Activated naive CD4-positive, alpha-beta T cell treated with anti-CD3 and anti-CD28 coated beads for 36 hours (primary cell): ENCODE data around the gene PRKD1. TPM values are rescaled to one million over a fixed set of nuclear protein-coding genes. Genes with fewer than 3 reads are reported as not detected.

ENCODE experiments used
- CTCF ChIA-PET: fragments of 350-600 bp; sonication (Branson Sonifier 250); formaldehyde crosslinking; loops from one replicate; lab custom pipeline; 2021; ENCODE audit warnings: antibody characterized with exemption; lab: Charles Lee
- DNase-seq: peaks from one replicate; pipeline ENCODE4 v3.0.0-alpha.2; 2020
- H3K27ac Mint-ChIP-seq: one replicate; pipeline ENCODE4 v1.8.0; 2021; ENCODE audit warnings: mild to moderate bottlenecking, mixed read lengths
- H3K27me3 Mint-ChIP-seq: one replicate; pipeline ENCODE4 v1.8.0; 2021; ENCODE audit warnings: low read depth, mixed read lengths
- H3K36me3 Mint-ChIP-seq: one replicate; pipeline ENCODE4 v1.8.0; 2021; ENCODE audit warnings: low read depth, mixed read lengths
- H3K4me1 Mint-ChIP-seq: one replicate; pipeline ENCODE4 v1.8.0; 2021; ENCODE audit warnings: low read depth, mixed read lengths
- H3K4me3 Mint-ChIP-seq: one replicate; pipeline ENCODE4 v1.8.0; 2021; ENCODE audit warnings: mild to moderate bottlenecking, moderate library complexity, mixed read lengths
- H3K9me3 Mint-ChIP-seq: one replicate; pipeline ENCODE4 v1.8.0; 2021; ENCODE audit warnings: mixed read lengths
- intact Hi-C: fragments of 100-400 bp; cut with micrococcal nuclease; formaldehyde crosslinking; loops from one replicate; pipeline ENCODE4 v1.15.1; 2023
- total RNA-seq, 2 experiments: library from RNA; stranded (reverse); gene quantifications; one replicate each; pipeline ENCODE4 v1.2.3, GENCODE V29; 2021

Gene PRKD1
- total RNA-seq, 2 experiments from 2014 or later = not detected

GRCh38 chr14:29759521-29760340, 167.9 kb downstream of the PRKD1 start:
- CTCF ChIA-PET = no interaction called here
- no peaks in the 10 kb centered on the region for H3K36me3 Mint-ChIP-seq
- H3K4me1 Mint-ChIP-seq = no peaks in the 10 kb centered on the region
- H3K27me3 Mint-ChIP-seq = no peaks in the 10 kb centered on the region
- intact Hi-C loops = no loop called here
- no peaks in the 10 kb centered on the region for H3K9me3 Mint-ChIP-seq
- H3K4me3 Mint-ChIP-seq = no peak overlapping the region
- no peak for DNase-seq
- no peak overlapping the region for H3K27ac Mint-ChIP-seq

GRCh38 chr14:29757711-29758233, 169.9 kb downstream of the PRKD1 start:
- Mint-ChIP-seq H3K27me3 (no peaks in the 10 kb centered on the region), H3K36me3 (no peaks in the 10 kb centered on the region), H3K4me1 (no peaks in the 10 kb centered on the region), H3K4me3 (no peak overlapping the region), H3K9me3 (no peaks in the 10 kb centered on the region), H3K27ac (no peak overlapping the region)
- DNase-seq = no peak
- intact Hi-C loops = no loop called here
- CTCF ChIA-PET = no interaction called here

- H3K4me1 Mint-ChIP-seq = no peaks in the 10 kb centered on the region
- CTCF ChIA-PET = no interaction called here
- no peaks in the 10 kb centered on the region for H3K36me3 Mint-ChIP-seq
- H3K9me3 Mint-ChIP-seq = no peaks in the 10 kb centered on the region
- no peak for DNase-seq
- no peak overlapping the region for H3K27ac Mint-ChIP-seq
- H3K4me3 Mint-ChIP-seq = no peak overlapping the region
- no peaks in the 10 kb centered on the region for H3K27me3 Mint-ChIP-seq
- intact Hi-C loops = no loop called here
Observed at GRCh38 chr14:29757188-29757680, 170.4 kb downstream of the PRKD1 start.

GRCh38 chr14:29756019-29756385, 171.6 kb downstream of the PRKD1 start:
- H3K27ac Mint-ChIP-seq = no peak overlapping the region
- CTCF ChIA-PET = no interaction called here
- DNase-seq = no peak
- no peak overlapping the region for H3K4me3 Mint-ChIP-seq
- no peaks in the 10 kb centered on the region for H3K27me3 Mint-ChIP-seq
- intact Hi-C loops = no loop called here
- no peaks in the 10 kb centered on the region for H3K36me3 Mint-ChIP-seq
- H3K4me1 Mint-ChIP-seq = no peaks in the 10 kb centered on the region
- H3K9me3 Mint-ChIP-seq = no peaks in the 10 kb centered on the region

GRCh38 chr14:29755311-29756018, 172.2 kb downstream of the PRKD1 start:
- no peak overlapping the region for H3K27ac Mint-ChIP-seq
- CTCF ChIA-PET = no interaction called here
- no peaks in the 10 kb centered on the region for H3K9me3 Mint-ChIP-seq

DNA sequence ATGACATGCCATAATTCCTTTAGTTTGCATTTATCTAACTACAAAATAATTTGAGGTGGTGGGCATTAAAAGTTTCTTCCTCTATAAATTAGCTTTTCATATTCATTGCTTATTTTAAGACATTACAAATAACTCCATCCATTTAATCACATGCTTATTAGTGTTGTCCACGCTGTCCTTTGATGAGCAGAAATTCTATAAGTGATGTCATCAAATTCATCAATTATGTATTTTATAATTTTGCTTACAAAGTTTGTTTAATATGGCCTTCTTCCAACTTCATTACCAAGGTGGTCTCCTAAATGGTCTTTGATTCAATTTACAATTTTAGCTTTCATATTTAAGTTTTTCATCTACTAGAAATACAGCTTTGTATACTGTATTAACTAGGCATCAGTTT, 173.5 kb downstream of the PRKD1 start:
- intact Hi-C loops = no loop called here
- Mint-ChIP-seq H3K27me3 (no peaks in the 10 kb centered on the region), H3K4me1 (no peaks in the 10 kb centered on the region), H3K9me3 (no peaks in the 10 kb centered on the region), H3K36me3 (no peaks in the 10 kb centered on the region), H3K27ac (no peak overlapping the region), H3K4me3 (no peak overlapping the region)
- CTCF ChIA-PET = no interaction called here
- DNase-seq = no peak

More at GRCh38 chr14:29755311-29756018, 172.2 kb downstream of the PRKD1 start:
- no peak for DNase-seq
- H3K4me1 Mint-ChIP-seq = no peaks in the 10 kb centered on the region
- H3K4me3 Mint-ChIP-seq = no peak overlapping the region
- intact Hi-C loops = no loop called here
- no peaks in the 10 kb centered on the region for H3K36me3 Mint-ChIP-seq
- no peaks in the 10 kb centered on the region for H3K27me3 Mint-ChIP-seq

DNA sequence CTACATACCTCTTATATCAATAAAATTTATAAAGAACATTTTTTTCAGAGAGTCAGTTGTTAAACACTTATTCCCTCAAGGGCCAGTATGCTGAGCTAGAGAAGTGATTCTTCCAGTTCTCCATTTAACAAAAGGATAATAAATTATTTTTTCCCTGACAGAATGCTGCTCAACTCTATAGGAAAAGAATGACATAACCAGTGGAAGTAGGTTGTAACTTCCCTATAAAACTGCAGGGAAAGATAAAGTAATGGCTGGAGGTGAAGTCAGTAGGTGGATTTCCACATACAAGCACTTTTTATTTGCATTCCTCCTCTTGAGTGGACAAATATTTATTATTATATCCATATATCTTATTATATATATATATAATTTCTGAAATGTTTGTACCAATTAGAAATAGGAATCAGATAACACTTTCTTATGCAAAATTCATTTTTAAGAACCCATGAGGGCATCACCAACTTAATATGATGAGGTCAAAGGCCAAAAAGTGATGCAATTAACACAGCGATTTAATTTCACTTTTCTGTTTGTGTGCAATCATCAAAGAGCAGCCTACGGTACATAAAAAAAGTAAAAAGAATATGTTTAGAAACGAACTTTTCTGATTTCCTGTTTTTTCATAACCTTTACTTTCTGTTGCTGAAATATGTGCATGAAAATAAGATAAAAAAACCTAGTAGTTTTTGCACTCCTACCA, 175.3 kb downstream of the PRKD1 start:
- no peak overlapping the region for H3K27ac Mint-ChIP-seq
- no peaks in the 10 kb centered on the region for H3K27me3 Mint-ChIP-seq
- DNase-seq = no peak
- H3K4me3 Mint-ChIP-seq = no peak overlapping the region
- no peaks in the 10 kb centered on the region for H3K4me1 Mint-ChIP-seq
- CTCF ChIA-PET = no interaction called here
- intact Hi-C loops = no loop called here
- no peaks in the 10 kb centered on the region for H3K9me3 Mint-ChIP-seq
- no peaks in the 10 kb centered on the region for H3K36me3 Mint-ChIP-seq

- no peaks in the 10 kb centered on the region for H3K4me1 Mint-ChIP-seq
- no peaks in the 10 kb centered on the region for H3K9me3 Mint-ChIP-seq
- no peak for DNase-seq
- CTCF ChIA-PET = no interaction called here
- H3K27ac Mint-ChIP-seq = no peak overlapping the region
- H3K36me3 Mint-ChIP-seq = no peaks in the 10 kb centered on the region
- no peaks in the 10 kb centered on the region for H3K27me3 Mint-ChIP-seq
- H3K4me3 Mint-ChIP-seq = no peak overlapping the region
- intact Hi-C loops = no loop called here
Observed at GRCh38 chr14:29749829-29750228, 177.8 kb downstream of the PRKD1 start.

DNA sequence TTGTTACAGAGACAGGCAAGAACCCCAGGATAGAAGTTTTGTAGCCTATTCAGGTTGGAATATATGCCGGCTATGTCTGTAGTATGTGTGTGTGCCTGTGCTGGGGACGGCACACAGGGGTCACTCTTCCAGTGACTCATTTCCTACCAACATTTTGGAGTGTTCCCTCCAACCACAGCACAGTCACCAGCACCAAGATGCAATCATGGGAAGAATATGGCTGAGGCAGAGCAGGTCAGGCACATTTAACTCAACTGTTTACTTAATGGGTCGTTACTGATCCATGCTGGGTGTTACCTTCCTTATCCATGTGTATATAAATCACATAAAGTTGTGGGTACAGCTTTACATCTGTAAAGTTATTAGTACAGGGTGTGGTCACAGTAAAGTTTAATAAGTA, 178.3 kb downstream of the PRKD1 start:
- Mint-ChIP-seq H3K4me3 (no peak overlapping the region), H3K27me3 (no peaks in the 10 kb centered on the region), H3K4me1 (no peaks in the 10 kb centered on the region), H3K9me3 (no peaks in the 10 kb centered on the region), H3K36me3 (no peaks in the 10 kb centered on the region), H3K27ac (no peak overlapping the region)
- intact Hi-C loops = no loop called here
- DNase-seq = no peak
- CTCF ChIA-PET = no interaction called here

DNA sequence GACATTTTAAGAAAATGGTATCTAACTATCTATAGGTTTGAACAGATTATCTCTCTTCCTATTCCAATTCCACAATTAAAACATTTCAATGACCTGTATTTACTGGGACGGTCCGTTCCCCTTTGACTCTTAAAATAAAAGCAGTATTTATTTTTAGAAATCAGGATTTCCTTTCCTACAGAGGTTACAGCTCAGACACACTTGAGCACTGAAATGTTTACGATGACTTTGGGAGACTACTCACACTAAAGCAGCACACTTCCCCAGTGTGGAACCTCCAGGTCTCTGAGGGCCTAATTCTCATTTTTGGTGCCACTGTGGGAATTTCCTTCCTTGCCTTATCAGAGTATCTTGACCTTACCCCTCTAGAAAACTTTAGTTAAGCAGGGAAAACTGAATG, 181.8 kb downstream of the PRKD1 start:
- intact Hi-C loops = no loop called here
- H3K36me3 Mint-ChIP-seq = no peaks in the 10 kb centered on the region
- no peak overlapping the region for H3K27ac Mint-ChIP-seq
- DNase-seq = no peak
- peaks cover 2% of the 10 kb centered on the region for H3K9me3 Mint-ChIP-seq
- H3K4me1 Mint-ChIP-seq = no peaks in the 10 kb centered on the region
- no peaks in the 10 kb centered on the region for H3K27me3 Mint-ChIP-seq
- no peak overlapping the region for H3K4me3 Mint-ChIP-seq
- CTCF ChIA-PET = no interaction called here

DNA sequence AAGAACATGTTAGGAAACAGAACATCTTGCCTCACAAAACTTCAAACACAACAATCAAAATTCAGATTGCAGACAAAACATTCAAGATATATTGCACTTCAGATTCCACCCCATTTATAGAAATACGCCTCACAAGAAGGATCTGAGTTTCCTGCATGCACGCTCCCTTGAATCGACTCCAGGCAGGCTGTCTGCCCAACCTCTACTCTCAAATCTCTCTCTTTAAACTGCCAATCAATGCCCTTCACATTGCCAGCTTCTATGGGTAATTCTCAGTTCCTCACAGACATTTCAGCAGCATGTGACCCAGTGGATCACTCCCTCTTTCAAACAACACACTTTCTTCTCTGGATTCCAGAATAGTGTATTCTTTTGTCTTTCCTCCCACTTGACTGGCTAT, 184.1 kb downstream of the PRKD1 start:
- CTCF ChIA-PET = no interaction called here
- intact Hi-C loops = no loop called here
- no peaks in the 10 kb centered on the region for H3K36me3 Mint-ChIP-seq
- no peak overlapping the region for H3K27ac Mint-ChIP-seq
- no peaks in the 10 kb centered on the region for H3K4me1 Mint-ChIP-seq
- DNase-seq = no peak
- no peaks in the 10 kb centered on the region for H3K27me3 Mint-ChIP-seq
- no peak overlapping the region for H3K4me3 Mint-ChIP-seq
- H3K9me3 Mint-ChIP-seq = peaks cover 2% of the 10 kb centered on the region

DNA sequence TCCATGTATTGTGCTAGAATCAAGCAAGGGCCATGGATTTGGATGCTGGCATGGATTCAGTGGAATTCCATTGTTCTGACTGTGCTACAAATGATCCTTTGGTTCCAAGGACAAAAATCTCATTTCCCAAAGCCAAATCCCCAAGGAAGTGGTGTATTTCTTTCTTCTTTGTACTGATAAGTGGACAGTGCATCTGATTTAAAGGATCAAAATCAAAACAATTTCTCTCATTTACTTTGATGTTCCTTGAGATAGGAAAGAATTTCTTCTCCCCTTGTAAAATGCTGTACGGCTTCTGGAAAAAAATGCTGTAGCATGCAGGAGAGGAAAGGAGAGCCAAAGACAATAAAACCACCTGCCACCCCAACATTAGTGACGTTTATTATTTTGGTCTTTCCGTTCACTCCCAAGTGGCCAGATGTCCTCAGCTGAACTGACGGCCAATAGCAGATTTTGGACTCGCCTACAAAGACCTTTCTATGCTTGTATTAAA, 185.7 kb downstream of the PRKD1 start:
- H3K27ac Mint-ChIP-seq = no peak overlapping the region
- H3K36me3 Mint-ChIP-seq = no peaks in the 10 kb centered on the region
- H3K4me3 Mint-ChIP-seq = no peak overlapping the region
- CTCF ChIA-PET = no interaction called here
- no peaks in the 10 kb centered on the region for H3K27me3 Mint-ChIP-seq
- DNase-seq = no peak
- intact Hi-C loops = no loop called here
- H3K4me1 Mint-ChIP-seq = no peaks in the 10 kb centered on the region
- H3K9me3 Mint-ChIP-seq = peaks cover 5% of the 10 kb centered on the region
